PC-3 (cell line): ENCODE measurements around the gene NLRP6.

Experiments
- EZH2 ChIP-seq: fragments of 300-600 bp; sonication (generic); IDR thresholded peaks from one replicate; pipeline ENCODE4 v1.6.1; 2017; ENCODE audit warnings: antibody characterized with exemption, mild to moderate bottlenecking, low read length; ENCODE audit not compliant: unreplicated experiment
- EZH2phosphoT487 ChIP-seq: fragments of 300-600 bp; sonication (generic); IDR thresholded peaks from 2 replicates; pipeline ENCODE4 v1.6.1; 2018; ENCODE audit warnings: mild to moderate bottlenecking, antibody characterized with exemption, low read length, borderline replicate concordance
- TF ChIP-seq, protein P1 (sequence below): fragments of 300-600 bp; sonication (generic); conservative IDR thresholded peaks from 2 replicates; pipeline ENCODE4 v1.5.1; 2017; ENCODE audit warnings: antibody characterized with exemption, low read depth, mild to moderate bottlenecking, low read length

DNA sequence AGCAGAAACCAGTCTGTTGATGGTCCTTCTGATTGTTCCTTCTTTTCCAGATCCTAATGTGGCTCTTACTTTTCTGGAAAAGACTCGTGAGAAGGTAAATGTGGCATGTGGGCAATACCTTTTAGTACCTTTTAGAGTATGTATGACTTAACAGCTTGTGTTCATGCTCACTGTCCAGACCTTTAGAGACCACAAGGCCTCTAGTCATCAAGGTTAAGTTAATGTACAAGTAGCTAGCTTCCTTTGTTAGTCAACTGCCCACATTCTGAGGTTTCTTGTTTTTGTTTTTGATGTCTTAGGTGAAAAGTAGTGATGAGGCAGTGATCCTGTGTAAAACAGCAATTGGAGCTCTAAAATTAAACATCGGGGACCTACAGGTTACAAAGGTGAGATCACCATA lies 33.8 kb upstream of the NLRP6 start:
- TF ChIP-seq, protein P1, sequence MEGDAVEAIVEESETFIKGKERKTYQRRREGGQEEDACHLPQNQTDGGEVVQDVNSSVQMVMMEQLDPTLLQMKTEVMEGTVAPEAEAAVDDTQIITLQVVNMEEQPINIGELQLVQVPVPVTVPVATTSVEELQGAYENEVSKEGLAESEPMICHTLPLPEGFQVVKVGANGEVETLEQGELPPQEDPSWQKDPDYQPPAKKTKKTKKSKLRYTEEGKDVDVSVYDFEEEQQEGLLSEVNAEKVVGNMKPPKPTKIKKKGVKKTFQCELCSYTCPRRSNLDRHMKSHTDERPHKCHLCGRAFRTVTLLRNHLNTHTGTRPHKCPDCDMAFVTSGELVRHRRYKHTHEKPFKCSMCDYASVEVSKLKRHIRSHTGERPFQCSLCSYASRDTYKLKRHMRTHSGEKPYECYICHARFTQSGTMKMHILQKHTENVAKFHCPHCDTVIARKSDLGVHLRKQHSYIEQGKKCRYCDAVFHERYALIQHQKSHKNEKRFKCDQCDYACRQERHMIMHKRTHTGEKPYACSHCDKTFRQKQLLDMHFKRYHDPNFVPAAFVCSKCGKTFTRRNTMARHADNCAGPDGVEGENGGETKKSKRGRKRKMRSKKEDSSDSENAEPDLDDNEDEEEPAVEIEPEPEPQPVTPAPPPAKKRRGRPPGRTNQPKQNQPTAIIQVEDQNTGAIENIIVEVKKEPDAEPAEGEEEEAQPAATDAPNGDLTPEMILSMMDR = no peak
- no peak for TF ChIP-seq EZH2
- no peak for TF ChIP-seq EZH2phosphoT487
